GM21526 (cell line): ENCODE measurements around the gene PTEN.

ENCODE experiments used
- ATAC-seq: cut with Tn5 transposase; IDR thresholded peaks from one replicate; pipeline ENCODE4 v1.9.1; 2021; ENCODE audit warnings: moderate library complexity; ENCODE audit not compliant: unreplicated experiment, low FRiP score

The PTEN gene

GRCh38 chr10:87961314-87961713, 97.9 kb downstream of the PTEN start:
- ATAC-seq: no peak

- ATAC-seq: no peak
Observed at GRCh38 chr10:87966459-87966858, 103.0 kb downstream of the PTEN start.

- ATAC-seq: no peak
Observed at GRCh38 chr10:87973635-87974034, 110.2 kb downstream of the PTEN start.

DNA sequence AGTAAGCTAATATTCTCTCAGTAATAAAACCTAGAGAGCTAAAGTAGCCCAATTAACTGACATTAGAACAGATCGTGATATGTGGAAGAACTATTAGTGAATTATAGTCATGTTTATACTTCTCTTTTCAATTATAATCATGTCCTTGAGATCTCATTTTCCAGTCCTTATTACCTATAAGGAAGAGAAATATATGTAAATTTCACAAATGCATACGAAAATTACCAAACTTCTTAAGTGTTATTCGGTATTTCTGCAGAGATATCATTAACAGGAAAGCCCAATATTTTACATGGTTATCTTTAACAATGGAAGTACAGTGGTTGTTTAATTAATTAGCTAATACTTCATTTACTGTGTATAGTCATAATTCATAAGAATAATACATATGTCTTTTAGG, 110.7 kb downstream of the PTEN start:
- no peak for ATAC-seq

- ATAC-seq: no peak
Observed at GRCh38 chr10:87974769-87975168, 111.3 kb downstream of the PTEN start.

DNA sequence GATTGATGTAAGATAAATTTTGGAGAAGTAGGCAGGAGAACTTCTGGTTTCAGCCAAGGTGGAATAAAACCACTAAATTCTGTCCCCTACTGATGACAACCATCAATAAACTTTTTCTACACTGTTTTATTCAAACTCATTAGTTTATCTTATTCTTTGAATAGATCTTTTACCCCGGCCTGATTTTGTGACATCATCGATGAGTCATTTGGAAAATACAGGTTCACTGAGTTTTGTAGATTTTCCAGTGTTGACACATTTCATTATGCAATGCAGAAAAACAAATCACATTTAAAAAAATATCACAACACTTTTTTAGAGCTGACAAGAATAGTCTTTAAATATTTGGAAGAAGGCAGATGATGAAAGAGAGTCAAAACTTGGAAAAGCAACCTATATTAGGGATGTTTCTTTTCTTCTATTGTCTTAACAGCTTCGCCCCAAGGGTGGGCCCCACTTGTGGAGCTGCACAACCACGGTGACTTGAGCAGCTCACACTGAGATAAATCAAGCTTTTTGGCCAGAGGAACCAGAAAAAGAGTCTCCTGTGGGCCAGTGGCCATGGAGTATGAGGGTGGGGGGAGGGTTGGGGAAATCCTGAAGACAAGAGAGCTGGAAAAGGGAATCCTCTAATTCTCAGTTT, 112.8 kb downstream of the PTEN start:
- no peak for ATAC-seq

GRCh38 chr10:87978166-87978565, 114.7 kb downstream of the PTEN start:
- no peak for ATAC-seq

- ATAC-seq: no peak
Observed at GRCh38 chr10:87979847-87980246, 116.4 kb downstream of the PTEN start.

- no peak for ATAC-seq
Observed at GRCh38 chr10:87983716-87984115, 120.3 kb downstream of the PTEN start.

DNA sequence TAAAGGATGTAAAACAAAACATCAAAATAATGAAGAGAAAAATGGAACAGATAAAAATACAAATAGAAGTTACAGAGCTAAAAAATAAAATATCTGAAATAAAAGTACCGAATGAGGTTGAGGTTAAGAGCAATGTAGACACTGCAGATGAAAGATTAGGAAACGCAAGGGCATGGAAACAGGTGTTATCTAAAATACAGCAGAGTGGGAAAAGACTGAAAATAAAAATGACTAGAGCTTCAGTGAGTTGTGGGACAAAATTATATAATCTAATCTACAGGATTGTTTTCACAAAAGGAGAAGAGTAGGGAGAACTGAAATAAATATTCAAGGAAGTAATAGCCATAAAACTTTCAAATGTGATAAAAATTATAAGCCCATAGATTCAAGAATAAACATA, 123.8 kb downstream of the PTEN start:
- no peak for ATAC-seq

- ATAC-seq: no peak
Observed at GRCh38 chr10:87991946-87992345, 128.5 kb downstream of the PTEN start.

- no peak for ATAC-seq
Observed at GRCh38 chr10:88004451-88004850, 141.0 kb downstream of the PTEN start.

DNA sequence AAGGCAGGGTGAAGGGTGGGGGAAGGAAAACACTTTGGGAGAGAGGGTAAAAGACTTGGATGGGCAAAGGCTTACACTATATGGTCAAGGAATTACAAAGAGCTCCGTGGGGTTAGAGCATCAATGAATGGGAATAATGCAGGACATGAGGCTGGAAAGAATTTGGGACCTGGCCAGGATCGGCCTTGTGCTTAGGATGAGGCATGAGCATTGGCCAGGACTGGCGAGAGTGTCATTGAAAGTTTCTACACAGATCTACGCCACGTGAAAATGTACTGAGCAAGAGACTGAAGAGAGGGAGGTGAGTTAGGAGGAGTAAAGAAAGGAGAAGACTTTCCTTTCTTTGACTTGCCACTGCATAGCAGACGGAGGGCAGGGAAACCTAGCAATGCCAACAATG, 142.8 kb downstream of the PTEN start:
- ATAC-seq: no peak

- ATAC-seq: no peak
Observed at GRCh38 chr10:88008866-88009470, 145.5 kb downstream of the PTEN start.

DNA sequence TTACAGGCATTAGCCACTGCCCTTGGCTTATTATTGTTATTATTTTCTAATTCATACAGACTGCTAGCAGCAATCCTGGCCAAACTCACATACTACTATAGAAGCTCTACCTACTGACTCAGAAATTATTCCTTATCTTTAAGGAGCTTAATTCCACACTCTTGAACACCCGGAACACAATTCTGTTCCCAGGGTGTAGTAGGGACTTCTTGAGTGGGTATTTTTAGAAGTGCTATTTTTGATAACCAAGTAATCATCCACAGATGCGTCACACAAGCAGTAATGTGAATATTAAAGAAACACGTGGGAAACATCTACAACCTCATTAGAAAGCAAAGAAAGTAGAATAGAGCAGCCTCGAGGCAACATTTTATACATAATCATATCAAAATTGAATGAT, 149.2 kb downstream of the PTEN start:
- no peak for ATAC-seq

GRCh38 chr10:88017781-88018180, 154.4 kb downstream of the PTEN start:
- no peak for ATAC-seq

GRCh38 chr10:88019753-88020152, 156.3 kb downstream of the PTEN start:
- no peak for ATAC-seq
